Lower leg skin (tissue), 3 donors: ENCODE results near the gene PAQR7.

ENCODE experiments used
- POLR2A ChIP-seq, 2 donors: fragments of 450-650 bp; IDR thresholded peaks; one replicate each; pipeline ENCODE4 v1.6.1; 2016 to 2017; ENCODE audit warnings: antibody characterized with exemption in 2 of 2, mild to moderate bottlenecking in 1 of 2, moderate library complexity in 1 of 2
- TF ChIP-seq, protein P1 (sequence below), 3 donors: fragments of 450-650 bp; IDR thresholded peaks; one replicate each; pipeline ENCODE4 v1.5.1; 2016; ENCODE audit warnings: antibody characterized with exemption in 3 of 3, mild to moderate bottlenecking in 3 of 3, moderate library complexity in 2 of 3

GRCh38 chr1:25879675-25880074 is 4.2 kb upstream of the PAQR7 start:
- TF ChIP-seq, protein P1, sequence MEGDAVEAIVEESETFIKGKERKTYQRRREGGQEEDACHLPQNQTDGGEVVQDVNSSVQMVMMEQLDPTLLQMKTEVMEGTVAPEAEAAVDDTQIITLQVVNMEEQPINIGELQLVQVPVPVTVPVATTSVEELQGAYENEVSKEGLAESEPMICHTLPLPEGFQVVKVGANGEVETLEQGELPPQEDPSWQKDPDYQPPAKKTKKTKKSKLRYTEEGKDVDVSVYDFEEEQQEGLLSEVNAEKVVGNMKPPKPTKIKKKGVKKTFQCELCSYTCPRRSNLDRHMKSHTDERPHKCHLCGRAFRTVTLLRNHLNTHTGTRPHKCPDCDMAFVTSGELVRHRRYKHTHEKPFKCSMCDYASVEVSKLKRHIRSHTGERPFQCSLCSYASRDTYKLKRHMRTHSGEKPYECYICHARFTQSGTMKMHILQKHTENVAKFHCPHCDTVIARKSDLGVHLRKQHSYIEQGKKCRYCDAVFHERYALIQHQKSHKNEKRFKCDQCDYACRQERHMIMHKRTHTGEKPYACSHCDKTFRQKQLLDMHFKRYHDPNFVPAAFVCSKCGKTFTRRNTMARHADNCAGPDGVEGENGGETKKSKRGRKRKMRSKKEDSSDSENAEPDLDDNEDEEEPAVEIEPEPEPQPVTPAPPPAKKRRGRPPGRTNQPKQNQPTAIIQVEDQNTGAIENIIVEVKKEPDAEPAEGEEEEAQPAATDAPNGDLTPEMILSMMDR (IDR thresholded peaks at IDR 0.05) = no peak
- TF ChIP-seq POLR2A (IDR thresholded peaks at IDR 0.05) = no peak
